NCI-H2107 (cell line): ENCODE measurements around the gene MAPRE3.
A peak's percentile ranks its signal among the peaks of the same experiment; 100 is the strongest.

Source experiments
- DNase-seq: peaks from one replicate; lab custom pipeline; 2025; lab: John Stamatoyannopoulos, UW

The MAPRE3 gene

GRCh38 chr2:26950246-26950645, 20.2 kb upstream of the MAPRE3 start:
- DNase-seq: no peak

- DNase-seq: no peak
Observed at GRCh38 chr2:26951236-26951635, 19.2 kb upstream of the MAPRE3 start.

- DNase-seq: no peak
Observed at GRCh38 chr2:26952374-26952773, 18.1 kb upstream of the MAPRE3 start.

GRCh38 chr2:26954135-26954534, 16.3 kb upstream of the MAPRE3 start:
- DNase-seq: no peak

- no peak for DNase-seq
Observed at GRCh38 chr2:26957041-26957440, 13.4 kb upstream of the MAPRE3 start.

GRCh38 chr2:26957534-26957933, 12.9 kb upstream of the MAPRE3 start:
- no peak for DNase-seq

- DNase-seq: no peak
Observed at GRCh38 chr2:26959331-26959730, 11.1 kb upstream of the MAPRE3 start.

GRCh38 chr2:26964446-26965130, 5.8 kb upstream of the MAPRE3 start:
- no peak for DNase-seq

- DNase-seq: no peak
Observed at GRCh38 chr2:26968001-26968400, 2.4 kb upstream of the MAPRE3 start.

GRCh38 chr2:26969077-26969844, 1.2 kb upstream of the MAPRE3 start:
- DNase-seq: no peak

GRCh38 chr2:26970928-26971627, 641 bp downstream of the MAPRE3 start:
- no peak for DNase-seq

GRCh38 chr2:26971911-26972786, 1.7 kb downstream of the MAPRE3 start:
- DNase-seq: no peak

GRCh38 chr2:26974352-26974751, 3.9 kb downstream of the MAPRE3 start:
- no peak for DNase-seq

GRCh38 chr2:26975102-26975501, 4.7 kb downstream of the MAPRE3 start:
- no peak for DNase-seq

GRCh38 chr2:26975656-26976055, 5.2 kb downstream of the MAPRE3 start:
- no peak for DNase-seq

GRCh38 chr2:26976237-26976636, 5.8 kb downstream of the MAPRE3 start:
- no peak for DNase-seq

GRCh38 chr2:26977012-26977411, 6.6 kb downstream of the MAPRE3 start:
- no peak for DNase-seq

- peak; percentile 14 for DNase-seq
Observed at GRCh38 chr2:26978061-26978596, 7.7 kb downstream of the MAPRE3 start.

GRCh38 chr2:26979741-26980140, 9.3 kb downstream of the MAPRE3 start:
- no peak for DNase-seq

GRCh38 chr2:26980971-26981370, 10.5 kb downstream of the MAPRE3 start:
- no peak for DNase-seq

GRCh38 chr2:26982102-26982742, 11.8 kb downstream of the MAPRE3 start:
- peak; percentile 53 for DNase-seq
